ENCODE data around the gene TMEM272. TPM values are rescaled to one million over a fixed set of nuclear protein-coding genes. Genes with fewer than 3 reads are reported as not detected.

The TMEM272 gene
- total and polyA plus RNA-seq, 9 of the 15 experiments (the other 6 are each of a cell fraction or from before 2014, with no cell fraction given), result 0.04 to 0.16 (median 0.06) TPM; not detected in 2

DNA sequence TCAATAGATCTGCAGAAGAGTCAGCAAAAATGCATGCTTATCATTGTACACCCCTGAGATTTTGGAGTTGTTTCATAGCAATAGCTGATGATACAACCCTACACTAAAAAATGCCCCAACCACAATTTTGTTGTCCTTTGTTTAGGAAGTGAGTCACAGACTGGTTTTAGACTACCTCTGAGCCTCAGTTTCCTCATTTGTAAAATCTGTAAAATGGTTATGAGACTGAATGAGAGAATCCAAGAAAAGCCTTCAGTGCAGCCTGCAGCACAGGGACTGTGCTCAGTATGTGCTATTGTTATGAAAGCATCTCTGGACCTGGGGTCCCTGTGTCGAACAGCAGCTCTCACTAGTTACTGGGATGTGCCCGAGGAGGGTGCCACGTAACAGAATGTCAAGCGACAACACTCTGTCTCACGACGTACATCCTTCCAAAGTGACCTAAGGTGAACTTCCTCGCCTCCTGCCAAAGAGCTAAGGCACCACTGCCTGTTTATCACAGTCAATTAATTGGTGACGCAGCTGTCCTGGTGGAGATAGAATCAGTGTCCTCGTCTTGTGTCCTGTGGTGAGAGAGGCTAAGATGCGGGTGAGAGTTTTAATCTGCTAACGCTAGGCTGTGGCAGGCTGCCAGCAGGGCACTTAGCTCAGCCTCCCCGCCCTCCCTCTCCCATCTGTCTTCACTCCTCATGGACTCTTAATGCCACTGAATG lies 59.1 kb downstream of the TMEM272 start:
- no peak for FAIRE-seq
- H3K27ac ChIP-seq (ENCODE audit: extremely low read depth, low read depth, low read length), result no peak overlapping the region
- TF ChIP-seq DACH1 (IDR thresholded peaks at IDR 0.05; ENCODE audit: partially characterized antibody) (peak; percentile 56), CREB5 (CRISPR knock-in tag; IDR thresholded peaks at IDR 0.05) (no peak), SUPT5H (IDR thresholded peaks at IDR 0.05) (no peak), ZC3H8 (IDR thresholded peaks at IDR 0.05) (no peak), NFXL1 (CRISPR knock-in tag; IDR thresholded peaks at IDR 0.05) (no peak), IRF2 (CRISPR knock-in tag; IDR thresholded peaks at IDR 0.05) (no peak), MXD1 (CRISPR knock-in tag; IDR thresholded peaks at IDR 0.05; ENCODE audit: borderline replicate concordance, poor library complexity, severe bottlenecking) (no peak), ZNF124 (CRISPR knock-in tag; IDR thresholded peaks at IDR 0.05) (no peak), ZNF79 (CRISPR knock-in tag; IDR thresholded peaks at IDR 0.05; ENCODE audit: low read depth) (no peak), TBP (optimal IDR thresholded peaks at IDR 0.05; ENCODE audit: low read depth, low read length) (no peak), ZBTB1 (CRISPR knock-in tag; IDR thresholded peaks at IDR 0.05; ENCODE audit: borderline replicate concordance, low read depth) (peak; percentile 80; the same call in 1 of the 2 replicates), NR2C2 (CRISPR knock-in tag; IDR thresholded peaks at IDR 0.05) (no peak), NR2C2 (tag; IDR thresholded peaks at IDR 0.05) (no peak; the same call in 1 of the 2 replicates), MAFG (tag; conservative IDR thresholded peaks at IDR 0.05) (0 out of 2 replicates have a peak, but pooled peaks have one; percentile 11), ESRRA (IDR thresholded peaks at IDR 0.05; ENCODE audit: borderline replicate concordance, low read depth) (peak; percentile 50; the same call in 1 of the 2 replicates), MLLT1 (IDR thresholded peaks at IDR 0.05) (no peak), HMG20A (CRISPR knock-in tag; conservative IDR thresholded peaks at IDR 0.05) (no peak), NCOA4 (IDR thresholded peaks at IDR 0.05; ENCODE audit: partially characterized antibody) (no peak), ZFP36 (IDR thresholded peaks at IDR 0.05; ENCODE audit: low read depth, low read length, partially characterized antibody) (no peak)
- TF ChIP-seq, protein P1, sequence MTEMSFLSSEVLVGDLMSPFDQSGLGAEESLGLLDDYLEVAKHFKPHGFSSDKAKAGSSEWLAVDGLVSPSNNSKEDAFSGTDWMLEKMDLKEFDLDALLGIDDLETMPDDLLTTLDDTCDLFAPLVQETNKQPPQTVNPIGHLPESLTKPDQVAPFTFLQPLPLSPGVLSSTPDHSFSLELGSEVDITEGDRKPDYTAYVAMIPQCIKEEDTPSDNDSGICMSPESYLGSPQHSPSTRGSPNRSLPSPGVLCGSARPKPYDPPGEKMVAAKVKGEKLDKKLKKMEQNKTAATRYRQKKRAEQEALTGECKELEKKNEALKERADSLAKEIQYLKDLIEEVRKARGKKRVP (CRISPR knock-in tag; IDR thresholded peaks at IDR 0.05), result no peak

More for the DNA sequence above, 59.1 kb downstream of the TMEM272 start:
- Histone ChIP-seq H3K4me3 (no peak overlapping the region), H3K9ac (ENCODE audit: insufficient read depth in 1 of 2, low read depth in 2 of 2, low read length in 2 of 2) (no peak overlapping the region; a peak in 1 of 4 replicates), H3K36me3 (ENCODE audit: control insufficient read depth, insufficient read depth, low read length) (no peaks in the 10 kb centered on the region), H2AFZ (ENCODE audit: low read depth, low read length) (no peak overlapping the region), H3K79me2 (ENCODE audit: control insufficient read depth, insufficient read depth, low read length) (no peaks in the 10 kb centered on the region), H3K9me3 (replicated peaks; ENCODE audit: control insufficient read depth, insufficient read depth, low read depth, low read length) (no peaks in the 10 kb centered on the region), H3K4me2 (ENCODE audit: insufficient read depth, low read length) (no peak overlapping the region), H3K27me3 (ENCODE audit: control insufficient read depth in 2 of 2, insufficient read depth in 2 of 2, low read length in 2 of 2) (0 out of 5 replicates have a peak, but pooled peaks cover 0 to 4% of the 10 kb centered on the region in 2 experiments), H4K20me1 (replicated peaks; ENCODE audit: control insufficient read depth, insufficient read depth, low read length) (no peaks in the 10 kb centered on the region), H3K9me1 (ENCODE audit: control insufficient read depth, insufficient read depth, low read length) (no peaks in the 10 kb centered on the region), H3K4me1 (replicated peaks in 1 of 2; ENCODE audit: control insufficient read depth in 2 of 2, insufficient read depth in 2 of 2, low read length in 2 of 2) (peaks cover 5 to 12% of the 10 kb centered on the region in 2 experiments; a peak in 4 of 5 replicates)
- intact Hi-C loops (cut with micrococcal nuclease) (no loop called here), in situ Hi-C loops (cut with MboI) (no loop called here)
- ChIA-PET CTCF (ENCODE audit: low intra/inter-chr PET ratio) (no interaction called here), POLR2A (interaction anchor here (0.6 to 1.9 kb wide), 6 partner anchors 12 to 525 kb away, joined by 3 to 8 read pairs (median 3); partner anchors contain the start of gene INTS6)
- WGBS (ENCODE audit: insufficient coverage, low coverage, missing lambda C conversion rate), result 1% methylated on average over 11 of the region's 12 CpGs
- BruUV-seq (replicated peaks), result no TSS peak
- DNase-seq (ENCODE audit: extremely low read depth in 1 of 4, low spot score in 3 of 4) (peak in 3 of 4 experiments; percentile 10 to 66 (median 45)), ATAC-seq (peak; percentile 78)
